GM18870 (cell line): ENCODE results near the gene THAP8.

Experiments used
- ATAC-seq: cut with Tn5 transposase; IDR thresholded peaks from one replicate; pipeline ENCODE4 v1.9.1; 2021; ENCODE audit warnings: moderate library complexity; ENCODE audit not compliant: unreplicated experiment

Gene THAP8

DNA sequence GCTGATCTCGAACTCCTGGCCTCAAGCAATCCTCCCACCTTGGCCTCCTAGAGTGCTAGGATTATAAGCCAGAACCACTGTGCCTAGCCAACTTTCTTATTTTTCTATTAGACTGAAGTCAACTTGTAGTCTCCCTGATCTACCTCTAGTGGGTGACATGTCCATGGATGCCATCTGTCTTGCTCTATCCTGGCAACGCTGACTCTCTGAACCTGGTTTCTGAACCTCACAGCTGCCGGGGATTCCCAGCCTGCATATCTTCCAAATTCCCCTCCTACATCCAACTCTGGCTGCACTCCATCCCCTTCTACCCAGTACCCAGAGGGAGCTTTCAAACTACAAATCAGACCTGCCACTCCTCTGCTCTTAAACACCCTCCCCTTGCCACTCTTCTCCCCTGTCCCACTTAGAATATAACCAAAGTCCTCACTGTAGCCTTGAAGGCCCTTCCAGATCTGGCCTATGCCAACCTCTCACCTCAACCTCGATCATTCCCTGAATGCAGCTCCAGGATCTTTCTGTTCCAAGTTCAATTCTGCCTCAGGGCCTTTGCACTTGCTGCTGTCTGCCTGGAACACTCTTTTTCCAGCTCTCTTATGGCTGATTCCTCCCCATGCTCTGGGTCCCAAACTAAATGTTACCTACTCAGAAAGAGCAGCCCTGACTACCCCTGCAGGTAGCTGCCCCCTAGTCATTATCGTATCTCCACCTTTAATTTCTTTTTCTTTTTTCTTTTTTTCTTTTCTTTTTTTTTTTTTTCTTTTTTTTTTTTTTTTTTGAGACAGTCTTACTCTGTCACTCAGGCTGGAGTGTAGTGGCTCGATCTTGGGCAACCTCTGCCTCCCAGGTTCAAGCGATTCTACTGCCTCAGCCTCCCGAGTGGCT, 23.6 kb downstream of the THAP8 start:
- ATAC-seq = no peak

DNA sequence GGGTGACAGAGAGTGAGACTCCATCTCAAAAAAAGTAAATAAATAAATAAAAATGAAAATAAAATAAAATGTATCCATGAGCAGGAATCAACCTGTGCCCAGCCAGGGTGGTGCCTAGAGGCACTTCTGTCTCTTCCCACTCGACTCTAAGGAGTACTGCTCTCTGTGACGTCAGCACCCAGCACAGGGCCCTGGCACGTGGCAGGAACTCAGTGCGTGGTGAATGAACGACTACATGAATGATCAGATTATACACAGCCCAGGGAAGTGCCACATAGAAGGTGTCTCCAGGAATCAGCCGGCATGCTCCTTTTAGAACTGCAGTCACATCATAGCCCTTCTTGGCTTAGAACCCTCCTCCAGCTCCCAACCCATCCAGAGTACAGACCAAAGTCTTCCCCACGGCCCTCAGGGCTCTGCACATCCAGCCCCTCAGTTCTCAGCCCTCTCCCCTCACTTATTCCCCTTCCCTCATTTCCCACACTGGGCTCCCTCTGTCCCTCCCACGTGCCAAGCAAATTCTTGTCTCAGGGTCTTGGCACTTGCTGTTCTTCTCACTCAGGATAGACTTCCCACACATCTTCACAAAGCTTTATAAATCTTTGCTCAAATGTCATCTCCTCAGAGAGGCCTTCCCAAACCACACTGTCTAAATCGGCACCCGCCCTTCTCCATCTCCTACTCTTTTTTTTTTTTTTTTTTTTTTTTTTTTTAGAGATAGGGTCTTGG, 25.6 kb downstream of the THAP8 start:
- no peak for ATAC-seq

DNA sequence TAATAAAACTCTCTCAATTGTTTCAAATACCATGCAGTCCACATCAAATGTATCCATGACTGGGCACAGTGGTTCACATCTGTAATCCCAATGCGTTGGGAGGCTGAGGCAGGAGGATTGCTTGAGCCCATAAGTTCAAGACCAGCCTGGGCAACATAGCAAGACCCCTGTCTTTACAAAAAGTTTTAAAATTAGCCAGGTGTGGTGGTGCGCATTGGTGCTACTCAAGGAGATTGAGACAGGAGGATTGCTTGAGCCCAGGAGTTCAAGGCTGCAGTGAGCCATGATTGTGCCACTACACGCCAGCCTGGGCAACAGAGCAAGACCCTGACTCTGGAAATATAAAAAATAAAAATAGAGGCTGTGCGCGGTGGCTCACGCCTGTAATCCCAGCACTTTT, 26.4 kb downstream of the THAP8 start:
- no peak for ATAC-seq

- no peak for ATAC-seq
Measured at GRCh38 chr19:36026091-36026876, 27.8 kb downstream of the THAP8 start.

- no peak for ATAC-seq
Measured at GRCh38 chr19:36025541-36025940, 28.5 kb downstream of the THAP8 start.

GRCh38 chr19:36023432-36023831, 30.7 kb downstream of the THAP8 start:
- no peak for ATAC-seq

GRCh38 chr19:36019061-36019670, 34.9 kb downstream of the THAP8 start:
- ATAC-seq = no peak

- ATAC-seq = peak; percentile 89
Measured at GRCh38 chr19:36014012-36014924, 39.8 kb downstream of the THAP8 start, which contains the start of gene ALKBH6. Gene ALKBH6, minus strand, starts transcription at chr19:36014213. Its CDS starts 816 bp downstream, at chr19:36013397.

GRCh38 chr19:36013280-36014011, 40.6 kb downstream of the THAP8 start:
- ATAC-seq = no peak

- no peak for ATAC-seq
Measured at GRCh38 chr19:36010402-36010801, 43.7 kb downstream of the THAP8 start.

DNA sequence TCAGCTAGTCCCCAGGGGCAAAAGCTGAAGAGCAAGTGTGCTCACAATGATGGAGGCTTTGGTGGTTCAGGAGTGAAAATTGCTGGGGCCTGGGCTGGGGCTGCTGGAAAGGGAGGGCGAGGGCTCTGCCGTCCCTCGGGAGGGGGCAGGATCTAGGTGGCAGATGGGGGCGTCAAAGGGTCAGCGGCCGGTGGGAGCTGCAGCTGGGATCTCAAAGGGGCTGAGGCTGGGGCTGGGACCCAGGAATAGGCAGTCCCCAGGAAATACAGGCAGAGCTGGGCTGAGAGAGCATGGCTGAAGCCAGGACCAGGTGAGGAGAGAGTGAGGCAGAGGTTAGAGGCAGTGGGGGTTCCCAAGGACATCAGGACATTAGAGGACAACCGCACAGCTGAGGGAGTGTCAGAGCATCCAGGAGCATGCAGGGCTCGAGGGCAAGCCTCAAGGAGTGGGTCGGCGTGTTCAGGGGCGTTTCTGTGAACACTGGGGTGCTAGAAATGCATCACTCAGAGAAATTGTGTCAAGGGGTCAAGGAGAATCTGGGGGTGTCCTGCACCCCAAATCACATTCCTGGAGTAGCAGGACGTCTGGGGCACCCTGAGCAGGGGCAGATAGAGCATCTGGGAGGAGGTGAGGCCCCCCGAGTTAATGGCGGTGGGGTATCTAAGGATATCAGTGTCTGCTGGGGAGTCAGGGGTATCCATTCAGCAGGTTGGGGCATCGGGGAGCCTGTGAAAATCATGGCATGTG, 44.3 kb downstream of the THAP8 start:
- ATAC-seq = no peak

DNA sequence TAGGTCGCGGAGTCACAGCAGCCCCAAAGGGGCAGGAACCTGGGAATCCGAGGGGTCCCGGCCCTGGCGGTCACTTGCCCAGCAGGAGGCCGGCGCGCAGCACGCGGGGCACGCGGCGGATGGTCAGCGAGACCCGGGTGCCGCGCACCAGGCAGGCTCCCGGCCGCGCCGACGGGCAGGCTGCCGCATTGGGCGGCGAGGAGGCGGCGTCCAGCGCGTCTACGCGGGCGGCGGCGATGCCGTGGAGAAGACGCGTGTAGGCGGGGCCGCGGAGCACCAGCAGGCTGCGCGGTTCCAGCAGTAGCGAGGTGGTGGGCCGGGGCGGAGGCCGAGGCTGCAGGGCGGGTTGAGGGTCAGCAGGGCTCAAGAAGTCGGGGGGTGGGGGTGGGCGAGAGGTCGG, 44.9 kb downstream of the THAP8 start:
- ATAC-seq = no peak

GRCh38 chr19:36008336-36008978, 45.6 kb downstream of the THAP8 start, which contains the start of gene SYNE4:
Gene SYNE4, minus strand, starts transcription at chr19:36008813. Its CDS starts 132 bp downstream, at chr19:36008681.
- no peak for ATAC-seq

DNA sequence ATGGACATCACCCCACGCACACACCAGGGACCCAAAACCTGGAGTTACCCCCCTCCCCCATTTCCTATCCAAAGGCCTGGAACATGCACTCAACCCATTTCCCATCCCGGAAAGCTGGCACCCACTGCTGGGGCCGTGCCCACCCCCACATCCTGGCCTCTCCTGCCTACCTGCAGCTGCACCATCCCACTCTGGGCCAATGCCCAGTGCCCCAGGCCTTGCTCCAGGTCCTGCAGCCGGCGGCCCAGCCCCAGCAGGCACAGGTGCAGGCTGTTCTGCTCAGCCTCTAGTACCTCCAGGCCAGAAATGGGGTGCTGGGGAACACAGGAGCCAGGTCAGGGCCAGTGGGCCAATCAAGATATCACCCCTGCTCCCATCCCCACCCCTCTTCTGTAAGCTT, 47.1 kb downstream of the THAP8 start:
- no peak for ATAC-seq

- ATAC-seq = no peak
Measured at GRCh38 chr19:36003284-36003683, 50.8 kb downstream of the THAP8 start.

- no peak for ATAC-seq
Measured at GRCh38 chr19:36001605-36002004, 52.5 kb downstream of the THAP8 start.

GRCh38 chr19:35996777-35997176, 57.3 kb downstream of the THAP8 start:
- no peak for ATAC-seq
